HS-5 (cell line): ENCODE results near the gene TAF11L12.
"Not testable (repeated sequence)": the region's sequence is repeated elsewhere in the genome, so short reads cannot be mapped to it uniquely, and the experiment has no call there.

Experiments
- DNase-seq: peaks from one replicate; pipeline ENCODE4 v3.0.0-alpha.2; 2012; ENCODE audit warnings: low read depth

Gene TAF11L12

DNA sequence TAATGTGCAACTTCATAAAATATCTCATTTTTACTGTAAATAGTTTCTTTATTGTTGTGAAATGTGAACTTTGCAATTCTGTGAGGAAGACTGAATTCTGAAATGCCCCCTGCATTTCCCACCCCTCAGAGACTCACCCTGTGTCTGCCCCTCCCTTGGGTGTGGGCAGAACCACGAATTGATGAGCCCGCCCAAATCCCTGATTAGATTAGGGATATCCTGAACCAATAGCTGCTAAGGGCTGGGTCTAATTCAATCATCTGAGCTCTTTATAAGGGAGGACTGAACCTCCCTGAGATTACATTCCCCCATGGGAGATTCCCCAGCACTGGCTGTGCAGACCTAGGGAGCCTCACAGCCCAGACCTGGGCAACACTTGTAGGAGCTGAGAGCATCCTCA is at the start of gene TAF11L12:
TSS of gene TAF11L12 (plus strand) at position 301 of the 400 bp plus-strand sequence.
- not testable (repeated sequence) for DNase-seq

DNA sequence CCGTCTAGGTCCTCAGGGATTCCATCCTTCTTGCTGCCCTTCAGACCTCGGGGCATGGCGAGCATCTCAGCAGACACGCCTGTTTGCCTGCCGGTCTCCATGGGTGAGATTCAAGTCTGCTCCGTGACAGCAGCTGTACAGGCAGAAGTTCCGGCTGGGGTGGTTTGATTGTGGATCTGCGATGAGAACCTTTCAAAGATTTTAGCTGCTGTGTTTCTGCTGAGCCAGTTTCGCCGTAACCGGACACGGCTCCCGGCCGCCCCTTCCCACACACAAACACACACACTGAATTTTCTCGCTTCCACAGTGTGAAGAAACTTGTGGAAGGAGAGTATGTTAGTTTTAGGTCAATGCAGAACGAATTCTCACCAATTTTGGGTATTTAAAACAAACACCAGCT is 24.5 kb upstream of the TAF11L12 start, which contains the start of gene TAF11L7:
TSS of gene TAF11L7 (minus strand) at position 101 of the 400 bp plus-strand sequence.
- not testable (repeated sequence) for DNase-seq

DNA sequence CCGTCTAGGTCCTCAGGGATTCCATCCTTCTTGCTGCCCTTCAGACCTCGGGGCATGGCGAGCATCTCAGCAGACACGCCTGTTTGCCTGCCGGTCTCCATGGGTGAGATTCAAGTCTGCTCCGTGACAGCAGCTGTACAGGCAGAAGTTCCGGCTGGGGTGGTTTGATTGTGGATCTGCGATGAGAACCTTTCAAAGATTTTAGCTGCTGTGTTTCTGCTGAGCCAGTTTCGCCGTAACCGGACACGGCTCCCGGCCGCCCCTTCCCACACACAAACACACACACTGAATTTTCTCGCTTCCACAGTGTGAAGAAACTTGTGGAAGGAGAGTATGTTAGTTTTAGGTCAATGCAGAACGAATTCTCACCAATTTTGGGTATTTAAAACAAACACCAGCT is 19.3 kb upstream of the TAF11L12 start, which contains the start of gene TAF11L8:
TSS of gene TAF11L8 (minus strand) at position 101 of the 400 bp plus-strand sequence.
- DNase-seq = not testable (repeated sequence)

DNA sequence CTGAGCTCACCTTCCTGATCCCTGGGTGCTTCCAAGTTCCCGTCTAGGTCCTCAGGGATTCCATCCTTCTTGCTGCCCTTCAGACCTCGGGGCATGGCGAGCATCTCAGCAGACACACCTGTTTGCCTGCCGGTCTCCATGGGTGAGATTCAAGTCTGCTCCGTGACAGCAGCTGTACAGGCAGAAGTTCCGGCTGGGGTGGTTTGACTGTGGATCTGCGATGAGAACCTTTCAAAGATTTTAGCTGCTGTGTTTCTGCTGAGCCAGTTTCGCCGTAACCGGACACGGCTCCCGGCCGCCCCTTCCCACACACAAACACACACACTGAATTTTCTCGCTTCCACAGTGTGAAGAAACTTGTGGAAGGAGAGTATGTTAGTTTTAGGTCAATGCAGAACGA is 15.9 kb upstream of the TAF11L12 start, which contains the start of gene TAF11L9:
TSS of gene TAF11L9 (minus strand) at position 140 of the 400 bp plus-strand sequence.
- DNase-seq = not testable (repeated sequence)

DNA sequence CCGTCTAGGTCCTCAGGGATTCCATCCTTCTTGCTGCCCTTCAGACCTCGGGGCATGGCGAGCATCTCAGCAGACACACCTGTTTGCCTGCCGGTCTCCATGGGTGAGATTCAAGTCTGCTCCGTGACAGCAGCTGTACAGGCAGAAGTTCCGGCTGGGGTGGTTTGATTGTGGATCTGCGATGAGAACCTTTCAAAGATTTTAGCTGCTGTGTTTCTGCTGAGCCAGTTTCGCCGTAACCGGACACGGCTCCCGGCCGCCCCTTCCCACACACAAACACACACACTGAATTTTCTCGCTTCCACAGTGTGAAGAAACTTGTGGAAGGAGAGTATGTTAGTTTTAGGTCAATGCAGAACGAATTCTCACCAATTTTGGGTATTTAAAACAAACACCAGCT is 12.5 kb upstream of the TAF11L12 start, which contains the start of gene TAF11L10:
TSS of gene TAF11L10 (minus strand) at position 101 of the 400 bp plus-strand sequence.
- DNase-seq = not testable (repeated sequence)

DNA sequence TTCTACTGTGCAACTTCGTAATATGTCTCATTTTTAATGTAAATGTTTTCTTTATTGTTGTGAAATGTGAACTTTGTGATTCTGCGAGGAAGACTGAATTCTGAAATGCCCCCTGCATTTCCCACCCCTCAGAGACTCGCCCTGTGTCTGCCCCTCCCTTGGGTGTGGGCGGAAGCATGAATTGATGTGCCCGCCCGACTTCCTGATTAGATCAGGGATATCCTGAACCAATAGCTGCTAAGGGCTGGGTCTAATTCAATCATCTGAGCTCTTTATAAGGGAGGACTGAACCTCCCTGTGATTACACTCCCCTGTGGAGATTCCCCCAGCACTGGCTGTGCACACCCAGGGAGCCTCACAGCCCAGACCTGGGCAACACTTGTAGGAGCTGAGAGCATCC is 6.3 kb upstream of the TAF11L12 start, which contains the start of gene TAF11L11:
TSS of gene TAF11L11 (plus strand) at position 304 of the 400 bp plus-strand sequence.
- DNase-seq = not testable (repeated sequence)

DNA sequence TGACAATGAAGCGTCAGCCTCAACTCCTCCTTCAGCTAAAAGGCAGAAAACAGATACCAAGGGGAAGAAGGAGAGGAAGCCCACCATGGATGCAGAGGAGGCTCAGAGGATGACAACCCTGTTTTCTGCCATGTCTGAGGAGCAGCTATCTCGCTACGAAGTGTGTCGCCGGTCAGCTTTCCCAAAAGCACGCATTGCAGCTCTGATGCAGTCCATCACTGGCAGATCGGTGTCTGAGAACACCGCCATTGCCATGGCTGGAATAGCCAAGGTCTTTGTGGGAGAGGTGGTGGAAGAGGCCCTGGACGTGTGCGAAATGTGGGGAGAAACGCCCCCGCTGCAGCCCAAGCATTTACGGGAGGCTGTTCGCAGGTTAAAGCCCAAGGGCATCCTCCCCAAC is 5.2 kb upstream of the TAF11L12 start:
- DNase-seq = no peak

DNA sequence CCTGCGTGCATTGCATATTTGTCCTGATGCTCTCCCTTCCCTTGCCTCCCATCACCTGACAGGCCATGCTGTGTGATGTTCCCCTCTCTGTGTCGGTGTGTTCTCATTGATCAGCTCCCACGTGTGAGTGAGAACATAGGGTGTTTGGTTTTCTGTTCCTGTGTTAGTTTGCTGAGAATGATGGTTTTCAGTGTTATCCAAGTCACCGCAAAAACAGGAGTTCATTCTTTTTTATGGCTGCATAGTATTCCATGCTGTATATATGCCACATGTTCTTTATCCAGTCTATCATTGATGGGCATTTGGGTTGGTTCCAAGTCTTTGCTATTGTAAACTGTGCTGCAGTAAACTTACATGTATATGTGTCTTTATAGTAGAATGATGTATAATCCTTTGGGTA is 2.7 kb upstream of the TAF11L12 start:
- DNase-seq = not testable (repeated sequence)

DNA sequence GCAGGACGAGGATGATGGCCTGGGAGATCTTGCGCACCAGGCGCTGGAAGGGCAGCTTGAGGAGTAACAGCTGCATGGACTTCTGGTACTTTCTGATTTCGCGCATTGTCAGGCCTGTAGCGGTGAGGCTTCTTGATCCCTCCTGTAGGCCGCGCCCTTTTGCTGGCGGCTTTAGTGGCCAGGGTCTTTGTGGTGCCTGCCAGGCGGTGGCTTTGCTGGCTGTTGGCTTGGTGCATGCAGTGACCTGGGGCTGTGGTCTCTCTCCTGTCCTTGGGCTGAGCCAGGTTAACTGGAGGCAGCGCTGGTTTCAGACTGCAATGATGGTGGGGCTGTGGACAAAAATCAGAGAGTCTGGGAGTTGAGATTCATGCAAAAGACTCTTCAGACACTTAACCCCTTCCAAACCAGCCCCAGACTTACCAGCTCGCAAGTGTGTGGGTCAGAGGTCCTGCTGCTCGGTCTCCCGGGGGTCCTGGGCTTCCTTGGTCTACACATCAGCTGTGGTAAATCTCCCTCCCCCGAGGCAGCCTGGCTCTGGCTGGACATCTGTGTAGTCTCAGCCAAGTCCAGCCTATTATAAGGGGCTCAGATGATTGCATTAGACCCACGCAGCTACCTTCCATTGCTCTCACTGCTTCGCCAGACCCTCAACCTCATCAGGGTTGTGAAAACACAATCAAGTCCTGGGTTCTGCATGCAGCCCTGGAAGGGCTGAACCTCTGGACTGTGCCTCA is 4.8 kb downstream of the TAF11L12 start:
- no peak for DNase-seq

DNA sequence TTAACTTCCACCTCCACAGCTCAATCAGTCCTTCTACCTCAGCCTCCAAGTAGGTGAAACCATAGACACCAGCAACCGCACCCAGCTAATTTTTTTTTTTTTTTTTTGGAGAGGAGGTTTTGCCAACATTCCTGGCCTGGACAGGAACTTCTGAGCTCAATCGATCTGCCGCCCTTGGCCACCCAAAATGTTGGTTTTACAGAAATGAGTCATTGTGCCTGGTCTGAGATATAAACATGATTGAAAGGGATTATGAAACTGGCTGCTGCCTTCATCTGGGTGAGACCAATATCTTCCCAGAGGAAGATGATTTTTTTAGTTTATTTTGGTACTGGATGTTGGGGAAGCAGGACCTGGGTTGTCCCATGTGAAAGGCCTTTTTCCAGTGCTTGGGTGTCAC is 9.2 kb downstream of the TAF11L12 start:
- peak; percentile 6 for DNase-seq

DNA sequence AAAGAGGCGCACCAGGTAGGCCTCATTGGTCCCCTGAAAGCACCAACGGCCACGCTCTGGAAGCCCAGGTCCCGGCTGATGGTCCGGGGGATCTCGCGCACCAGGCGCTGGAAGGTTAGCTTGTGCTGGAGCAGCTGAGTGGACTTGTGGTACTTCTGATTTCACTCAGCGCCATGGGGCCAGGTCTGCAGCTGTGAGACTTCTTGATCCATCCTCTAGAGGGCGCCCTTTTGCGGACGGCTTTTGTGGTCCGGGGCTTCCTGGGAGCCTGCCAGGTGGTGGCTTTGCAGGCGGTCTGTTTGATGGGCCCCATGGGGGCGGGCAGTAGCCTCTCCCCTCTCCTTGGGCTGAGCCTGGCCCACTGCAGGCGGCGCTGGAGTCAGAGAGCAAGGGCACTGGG is 10.4 kb downstream of the TAF11L12 start:
- DNase-seq = no peak

DNA sequence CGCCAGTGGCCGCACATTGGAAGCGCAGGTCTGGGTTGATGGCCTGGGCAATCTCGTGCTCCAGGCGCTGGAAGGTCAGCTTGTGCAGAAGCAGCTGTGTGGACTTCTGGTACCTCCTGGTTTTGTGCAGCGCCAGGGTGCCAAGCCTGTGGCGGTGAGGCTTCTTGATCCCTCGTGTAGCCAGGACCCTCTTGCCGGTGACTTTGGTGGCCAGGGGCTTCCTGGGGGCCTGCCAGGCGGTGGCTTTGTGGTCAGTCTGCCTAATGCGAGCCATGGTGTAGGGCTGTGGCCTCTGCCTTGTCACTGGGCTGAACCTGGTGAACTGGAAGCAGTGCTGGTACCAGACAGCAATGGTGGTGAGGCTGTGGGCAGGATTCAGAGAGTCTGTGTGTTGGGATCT is 15.5 kb downstream of the TAF11L12 start:
- no peak for DNase-seq

DNA sequence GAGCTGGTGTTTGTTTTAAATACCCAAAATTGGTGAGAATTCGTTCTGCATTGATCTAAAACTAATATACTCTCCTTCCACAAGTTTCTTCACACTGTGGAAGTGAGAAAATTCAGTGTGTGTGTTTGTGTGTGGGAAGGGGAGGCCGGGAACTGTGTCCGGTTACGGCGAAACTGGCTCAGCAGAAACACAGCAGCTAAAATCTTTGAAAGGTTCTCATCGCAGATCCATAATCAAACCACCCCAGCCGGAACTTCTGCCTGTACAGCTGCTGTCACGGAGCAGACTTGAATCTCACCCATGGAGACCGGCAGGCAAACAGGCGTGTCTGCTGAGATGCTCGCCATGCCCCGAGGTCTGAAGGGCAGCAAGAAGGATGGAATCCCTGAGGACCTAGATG is 21.6 kb downstream of the TAF11L12 start, which contains the start of gene TAF11L13:
TSS of gene TAF11L13 (plus strand) at position 301 of the 400 bp plus-strand sequence.
- DNase-seq = not testable (repeated sequence)

DNA sequence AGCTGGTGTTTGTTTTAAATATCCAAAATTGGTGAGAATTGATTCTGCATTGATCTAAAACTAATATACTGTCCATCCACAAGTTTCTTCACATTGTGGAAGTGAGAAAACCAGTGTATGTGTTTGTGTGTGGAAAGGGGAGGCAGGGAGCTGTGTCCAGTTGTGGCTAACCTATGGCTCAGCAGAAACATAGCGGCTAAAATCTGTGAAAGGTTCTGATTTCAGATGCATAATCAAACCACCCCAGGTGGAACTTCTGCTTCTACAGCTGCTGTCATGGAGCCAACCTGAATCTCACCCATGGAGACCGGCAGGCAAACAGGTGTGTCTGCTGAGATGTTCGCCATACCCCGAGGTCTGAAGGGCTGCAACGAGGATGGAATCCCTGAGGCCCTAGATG is 24.0 kb downstream of the TAF11L12 start, which contains the start of gene TAF11L14:
TSS of gene TAF11L14 (plus strand) at position 301 of the 400 bp plus-strand sequence.
- DNase-seq = no peak

DNA sequence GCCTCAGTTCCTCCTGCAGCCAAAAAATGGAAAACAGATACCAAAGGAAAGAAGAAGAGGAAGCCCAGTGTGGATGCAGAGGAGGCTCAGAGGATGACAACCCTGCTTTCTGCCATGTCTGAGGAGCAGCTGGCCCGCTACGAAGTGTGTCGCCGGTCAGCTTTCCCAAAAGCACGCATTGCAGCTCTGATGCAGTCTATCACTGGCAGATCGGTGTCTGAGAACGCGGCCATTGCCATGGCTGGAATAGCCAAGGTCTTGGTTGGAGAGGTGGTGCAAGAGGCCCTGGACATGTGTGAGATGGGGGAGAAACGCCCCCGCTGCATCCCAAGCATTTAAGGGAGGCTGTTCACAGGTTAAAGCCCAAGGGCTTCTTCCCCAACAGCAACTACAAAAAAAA is 39.0 kb downstream of the TAF11L12 start:
- not testable (repeated sequence) for DNase-seq

DNA sequence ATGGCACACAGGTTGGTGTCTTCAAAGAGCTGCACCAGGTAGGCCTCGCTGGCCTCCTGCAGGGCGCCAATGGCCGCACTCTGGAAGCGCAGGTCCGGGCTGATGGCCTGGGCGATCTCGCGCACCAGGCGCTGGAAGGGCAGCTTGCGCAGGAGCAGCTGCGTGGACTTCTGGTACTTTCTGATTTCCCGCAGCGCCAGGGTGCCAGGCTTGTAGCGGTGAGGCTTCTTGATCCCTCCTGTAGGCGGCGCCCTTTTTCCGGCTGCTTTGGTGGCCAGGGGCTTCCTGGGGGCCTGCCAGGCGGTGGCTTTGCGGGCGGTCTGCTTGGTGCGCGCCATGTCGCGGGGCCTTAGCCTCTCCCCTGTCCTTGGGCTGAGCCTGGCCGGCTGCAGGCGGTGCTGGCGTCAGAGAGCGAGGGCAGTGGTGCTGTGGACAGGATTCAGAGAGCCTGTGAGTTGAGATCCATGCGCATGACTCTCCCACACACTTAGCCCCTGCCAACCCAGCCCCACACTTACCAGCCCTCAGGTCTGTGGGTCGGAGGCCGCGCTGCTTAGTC is 45.1 kb downstream of the TAF11L12 start:
- DNase-seq = not testable (repeated sequence)

DNA sequence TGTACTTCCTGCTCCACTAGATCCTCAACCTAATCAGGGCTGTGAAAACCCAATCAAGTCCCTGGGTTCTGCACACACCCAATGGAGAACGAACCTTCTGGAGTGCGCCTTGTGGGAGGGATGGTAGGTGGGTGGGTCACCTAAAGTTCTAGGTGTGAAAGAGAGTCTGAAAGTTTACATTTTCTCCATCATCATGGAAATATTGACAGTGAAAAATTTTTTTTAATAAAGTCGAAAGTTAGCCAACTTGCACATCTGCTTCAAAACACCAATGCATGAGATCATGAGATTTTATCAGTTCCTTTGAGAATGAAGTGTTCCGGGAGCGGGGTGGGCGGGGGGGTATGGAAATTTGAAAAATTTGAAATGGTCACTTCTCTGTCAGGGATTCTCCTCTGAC is 45.7 kb downstream of the TAF11L12 start:
- no peak for DNase-seq
